ENCODE measurements around the gene PERCC1.

The PERCC1 gene

GRCh38 chr16:1450218-1450617, 19.3 kb downstream of the PERCC1 start:
- no peak for DNase-seq (ENCODE audit: low spot score)

DNA sequence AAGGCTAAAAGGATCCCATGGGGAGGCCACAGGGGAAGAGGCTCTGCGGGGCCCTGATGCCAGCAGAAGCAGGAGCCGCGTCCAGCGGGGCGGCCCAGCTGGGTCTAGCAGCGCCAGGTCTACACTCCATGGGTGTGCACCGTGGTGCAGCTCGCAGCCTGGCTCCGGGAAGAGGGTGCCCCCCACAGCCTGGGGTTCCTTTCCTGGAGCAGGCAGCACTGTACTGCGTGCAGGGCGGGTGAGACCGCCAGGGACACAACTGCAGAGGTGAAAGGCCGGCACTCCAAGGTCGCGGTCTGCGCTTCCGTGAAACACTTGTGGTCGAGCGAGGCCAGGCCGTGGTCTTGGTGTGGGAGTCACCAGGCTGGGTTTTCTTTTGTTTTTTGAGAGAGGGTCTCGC, 20.0 kb downstream of the PERCC1 start:
- no peak for DNase-seq (ENCODE audit: low spot score)

- DNase-seq (ENCODE audit: low spot score), result no peak
Measured at GRCh38 chr16:1451702-1452392, 21.0 kb downstream of the PERCC1 start.

GRCh38 chr16:1452530-1452929, 21.7 kb downstream of the PERCC1 start:
- DNase-seq (ENCODE audit: low spot score), result no peak

- no peak for DNase-seq (ENCODE audit: low spot score)
Measured at GRCh38 chr16:1453316-1453715, 22.4 kb downstream of the PERCC1 start.

GRCh38 chr16:1454561-1454960, 23.7 kb downstream of the PERCC1 start:
- no peak for DNase-seq (ENCODE audit: low spot score)

DNA sequence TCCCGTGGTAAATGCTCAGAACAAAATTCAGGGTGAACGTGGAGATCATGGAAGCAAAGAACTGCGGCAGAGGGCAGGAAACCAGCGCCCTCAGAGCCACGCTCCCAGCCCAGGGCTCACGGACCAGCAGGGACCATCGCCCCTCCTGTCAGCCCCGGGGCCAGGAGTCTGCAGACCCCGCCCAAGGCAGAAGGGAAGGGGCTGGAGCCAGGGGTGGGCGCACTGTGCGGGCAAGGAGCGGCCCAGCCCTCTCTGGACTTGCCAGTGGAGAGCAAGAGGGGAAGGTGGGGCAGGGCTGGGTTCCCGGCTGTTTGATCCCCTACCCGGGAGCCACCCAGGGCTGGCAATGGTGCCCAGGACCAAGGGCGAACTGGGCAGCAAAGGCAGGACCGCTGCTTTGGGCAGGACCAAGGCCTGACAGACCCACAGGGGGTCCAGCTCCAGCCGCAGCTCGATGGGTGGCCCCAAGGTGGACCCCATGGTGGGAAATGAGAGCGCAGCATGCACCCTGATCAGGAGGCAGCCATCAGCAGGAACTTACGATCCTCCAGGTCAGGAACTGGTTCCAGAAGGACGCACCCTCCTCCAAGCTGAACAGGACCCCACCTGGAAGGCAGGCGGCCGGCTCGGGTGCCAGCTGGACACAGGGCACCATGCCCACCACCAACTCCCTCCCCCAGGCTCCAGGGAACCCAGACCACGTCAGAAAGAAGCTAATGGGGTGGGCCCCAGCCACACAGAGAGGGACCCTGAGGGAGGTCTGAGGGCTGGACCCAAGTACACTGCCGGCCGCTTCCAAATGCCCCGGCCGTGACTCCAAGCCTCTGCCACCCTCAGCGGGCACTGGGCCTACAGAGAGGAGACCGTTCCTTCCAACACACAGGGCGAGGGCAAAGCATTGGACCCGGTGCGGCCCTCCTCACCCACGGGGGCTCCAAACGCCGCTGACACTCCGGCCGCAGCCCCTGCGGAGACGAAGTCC, 24.6 kb downstream of the PERCC1 start:
- no peak for DNase-seq (ENCODE audit: low spot score)

DNA sequence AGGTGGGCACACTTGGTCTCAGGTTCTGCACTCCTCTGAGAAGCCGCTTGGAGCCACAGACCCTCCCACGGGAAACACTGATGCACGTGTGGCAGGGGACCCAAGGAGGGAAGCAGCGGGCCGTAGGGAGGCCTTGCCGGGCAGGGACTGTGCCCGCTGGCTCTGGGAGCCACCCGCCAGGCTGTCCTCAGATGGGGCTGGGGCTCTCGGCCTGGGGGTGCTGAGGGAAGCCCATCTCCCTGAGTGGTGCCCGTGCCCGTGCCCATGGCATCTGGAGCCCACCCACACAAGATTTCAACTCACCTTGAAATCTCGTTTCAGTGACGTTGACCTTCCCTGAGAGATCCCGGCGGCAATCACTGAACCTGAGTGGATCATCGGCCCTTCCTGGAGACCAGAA, 26.1 kb downstream of the PERCC1 start:
- no peak for DNase-seq (ENCODE audit: low spot score)

- no peak for DNase-seq (ENCODE audit: low spot score)
Measured at GRCh38 chr16:1457489-1458245, 26.8 kb downstream of the PERCC1 start.

DNA sequence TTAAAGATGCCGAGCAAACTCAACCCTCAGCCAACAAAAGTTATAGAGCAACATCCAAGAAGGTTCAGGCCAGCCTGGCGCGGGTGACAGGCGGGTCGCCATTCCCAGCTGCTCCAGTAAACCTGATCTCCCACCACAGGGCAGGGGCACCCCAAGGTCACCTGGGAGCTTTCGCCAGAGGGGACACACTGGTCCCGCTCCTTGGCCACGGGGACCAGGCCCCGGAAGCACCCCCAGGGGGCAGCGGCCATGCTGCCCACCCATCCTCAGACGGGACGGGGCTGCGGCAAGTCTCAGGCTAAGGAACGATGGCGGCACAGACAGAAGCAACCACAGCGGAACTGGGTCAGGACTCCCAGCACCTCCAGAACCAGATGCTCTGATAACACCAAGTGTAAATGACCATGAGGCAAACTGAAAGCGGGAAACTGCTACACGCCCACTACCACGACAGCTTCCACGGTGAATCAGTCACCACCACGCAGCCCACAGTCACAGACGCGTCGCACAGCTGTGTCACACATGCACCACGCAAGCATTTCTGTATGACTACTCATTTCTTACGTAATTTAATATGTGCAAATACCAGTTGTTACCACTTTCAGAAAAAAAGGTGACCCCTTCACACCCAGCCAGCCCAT, 27.6 kb downstream of the PERCC1 start:
- DNase-seq (ENCODE audit: low spot score), result peak; percentile 26

- no peak for DNase-seq (ENCODE audit: low spot score)
Measured at GRCh38 chr16:1458977-1459341, 28.1 kb downstream of the PERCC1 start.

DNA sequence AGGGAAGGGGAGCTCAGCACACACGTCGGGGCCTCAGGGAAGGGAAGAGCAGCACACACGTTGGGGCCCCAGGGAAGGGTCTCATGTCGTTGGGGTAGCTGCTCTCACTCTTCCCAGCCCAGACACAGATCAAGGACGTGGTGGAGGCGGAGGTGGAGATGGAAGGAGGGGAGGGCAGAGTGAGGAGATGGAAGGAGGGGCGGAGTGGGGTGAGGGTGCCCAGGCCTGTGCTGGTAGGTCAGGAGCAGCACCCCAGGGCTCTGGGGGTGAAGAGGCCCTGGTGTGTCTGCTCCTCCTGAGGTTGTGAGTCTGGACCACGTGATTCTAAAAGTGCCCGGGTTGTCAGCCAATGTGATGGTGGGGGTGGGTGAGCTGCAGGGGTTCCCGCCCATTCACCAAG, 29.1 kb downstream of the PERCC1 start:
- no peak for DNase-seq (ENCODE audit: low spot score)

DNA sequence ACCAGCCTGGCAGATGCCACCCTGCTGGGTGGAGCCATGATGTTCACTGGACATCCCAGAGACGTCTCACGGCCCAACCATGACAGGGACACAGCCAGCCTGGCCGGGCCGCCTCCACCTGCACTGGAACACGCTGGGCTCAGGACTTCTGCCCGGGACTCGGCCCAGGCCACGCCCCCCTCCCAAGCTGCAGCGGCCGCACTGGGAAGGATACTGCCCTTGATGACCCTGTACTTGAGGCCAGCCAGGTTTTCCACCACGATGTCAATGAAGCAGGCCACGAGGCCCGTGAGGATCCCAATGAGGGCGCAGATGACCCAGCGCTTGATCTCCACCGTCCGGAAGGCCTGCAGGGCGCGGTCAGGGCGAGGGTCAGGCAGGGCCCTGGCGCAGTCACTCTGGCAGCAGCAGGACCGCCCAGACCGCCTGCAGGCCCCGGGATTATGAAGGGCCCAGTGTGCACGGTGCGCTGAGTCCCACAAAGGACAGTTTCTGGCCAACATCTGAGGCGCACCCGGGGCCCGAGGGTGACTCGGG, 29.8 kb downstream of the PERCC1 start:
- DNase-seq (ENCODE audit: low spot score), result no peak

GRCh38 chr16:1461146-1461545, 30.3 kb downstream of the PERCC1 start:
- DNase-seq (ENCODE audit: low spot score), result no peak

DNA sequence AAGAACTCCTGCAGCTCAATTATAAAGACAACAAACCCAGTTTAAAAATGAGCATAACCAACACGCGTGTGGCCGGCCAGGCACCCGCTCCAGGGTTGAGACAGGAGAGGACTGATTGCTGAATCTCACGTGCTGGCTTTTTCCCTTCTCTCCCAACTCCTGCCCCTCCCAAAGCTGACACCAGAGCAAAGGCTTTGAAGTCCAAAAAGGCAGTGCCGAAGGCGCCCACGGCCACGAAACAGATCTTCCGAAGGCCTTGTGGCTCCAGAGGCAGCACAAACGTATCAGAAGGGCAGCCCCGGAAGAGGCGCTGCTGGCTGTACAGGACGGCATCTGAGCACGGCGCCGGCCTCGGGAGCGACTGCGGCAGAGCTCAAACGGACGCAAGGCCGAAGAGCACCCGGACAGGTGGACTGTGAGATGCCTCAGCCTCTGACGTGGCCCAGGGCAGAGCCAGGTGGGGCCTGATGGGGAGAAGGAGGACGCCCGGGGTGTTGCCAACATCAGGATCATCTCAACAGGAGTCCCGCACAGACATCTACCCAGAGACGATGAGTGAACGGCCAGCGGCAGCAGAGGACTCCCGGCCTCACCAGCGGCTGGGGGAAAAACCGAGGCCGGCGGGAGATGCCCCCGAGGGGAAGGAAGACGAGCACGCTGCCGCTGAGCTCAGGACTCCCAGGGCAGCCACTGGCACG, 33.5 kb downstream of the PERCC1 start:
- DNase-seq (ENCODE audit: low spot score), result no peak

GRCh38 chr16:1464894-1465566, 34.2 kb downstream of the PERCC1 start:
- no peak for DNase-seq (ENCODE audit: low spot score)

GRCh38 chr16:1465567-1465915, 34.7 kb downstream of the PERCC1 start:
- DNase-seq (ENCODE audit: low spot score), result no peak

DNA sequence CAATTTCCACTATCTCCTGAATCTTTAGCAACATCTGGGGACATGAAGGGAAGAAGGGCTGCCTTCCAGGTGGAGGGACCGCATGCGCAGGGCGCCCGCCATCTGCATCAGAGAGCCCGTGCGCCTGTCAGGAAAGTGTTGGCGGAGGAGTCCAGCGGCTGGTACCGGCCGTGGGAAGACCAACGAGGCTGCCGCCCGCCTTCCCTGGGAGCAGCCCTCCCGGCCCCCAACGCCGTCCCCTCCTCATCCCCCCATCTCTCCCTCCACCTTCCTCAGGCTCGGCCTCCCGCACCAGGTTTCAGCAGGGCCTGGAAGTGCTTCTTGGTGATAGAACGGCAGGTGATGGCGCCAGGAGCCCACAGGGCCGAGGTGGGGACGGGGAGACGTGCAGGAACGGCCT, 35.2 kb downstream of the PERCC1 start:
- no peak for DNase-seq (ENCODE audit: low spot score)

GRCh38 chr16:1466968-1467521, 36.2 kb downstream of the PERCC1 start:
- no peak for DNase-seq (ENCODE audit: low spot score)

- DNase-seq (ENCODE audit: low spot score), result no peak
Measured at GRCh38 chr16:1468426-1468810, 37.5 kb downstream of the PERCC1 start.
